ENCODE results near the gene NDUFA7.
"Not testable (repeated sequence)": the region's sequence is repeated elsewhere in the genome, so short reads cannot be mapped to it uniquely, and the experiment has no call there.

The NDUFA7 gene

GRCh38 chr19:8321067-8321985, at the start of gene NDUFA7, which contains the start of gene RPS28:
TSS of gene NDUFA7 (minus strand) at chr19:8321375. CDS start at chr19:8321358, 17 bp downstream.
TSS of gene RPS28 (plus strand) at chr19:8321496. CDS start at chr19:8321531, 35 bp downstream.
- DNase-seq = peak; percentile 96

- no peak for DNase-seq
These were observed 49.2 kb upstream of the NDUFA7 start for GRCh38 chr19:8370176-8371010.

- peak; percentile 2 for DNase-seq
These were observed 46.3 kb upstream of the NDUFA7 start for GRCh38 chr19:8367327-8368001.

GRCh38 chr19:8366961-8367326, 45.8 kb upstream of the NDUFA7 start:
- no peak for DNase-seq

- no peak for DNase-seq
These were observed 45.0 kb upstream of the NDUFA7 start for GRCh38 chr19:8366121-8366581.

GRCh38 chr19:8363803-8364771, 42.9 kb upstream of the NDUFA7 start, which contains the start of gene ANGPTL4:
TSS of gene ANGPTL4 (plus strand) at chr19:8364155. CDS start at chr19:8364322, 167 bp downstream.
- no peak for DNase-seq

GRCh38 chr19:8361921-8362793, 41.0 kb upstream of the NDUFA7 start:
- peak; percentile 70 for DNase-seq

- DNase-seq = no peak
These were observed 39.0 kb upstream of the NDUFA7 start for GRCh38 chr19:8360196-8360595.

GRCh38 chr19:8358948-8359347, 37.8 kb upstream of the NDUFA7 start:
- DNase-seq = no peak

- no peak for DNase-seq
These were observed 35.9 kb upstream of the NDUFA7 start for GRCh38 chr19:8357007-8357521.

- DNase-seq = no peak
These were observed 34.6 kb upstream of the NDUFA7 start for GRCh38 chr19:8355631-8356402.

GRCh38 chr19:8352845-8353244, 31.7 kb upstream of the NDUFA7 start:
- not testable (repeated sequence) for DNase-seq

GRCh38 chr19:8352134-8352827, 31.1 kb upstream of the NDUFA7 start:
- DNase-seq = no peak

- not testable (repeated sequence) for DNase-seq
These were observed 28.6 kb upstream of the NDUFA7 start for GRCh38 chr19:8349629-8350372.

- DNase-seq = no peak
These were observed 22.3 kb upstream of the NDUFA7 start for GRCh38 chr19:8343483-8343844.

- peak; percentile 22 for DNase-seq
These were observed 21.7 kb upstream of the NDUFA7 start, which contains the start of gene KANK3 for GRCh38 chr19:8342684-8343482. TSS of gene KANK3 (minus strand) at chr19:8343262. CDS start at chr19:8337828, 5,434 bp downstream.

GRCh38 chr19:8342316-8342683, 21.1 kb upstream of the NDUFA7 start:
- no peak for DNase-seq

Data from NCI-H1092 treated with DMSO at 0.1 percent for 48 hours (cell line).